C4-2B (cell line): ENCODE data around the gene ARHGAP15.

Experiments
- CTCF ChIP-seq: fragments of 450-650 bp; conservative IDR thresholded peaks from 2 replicates; pipeline ENCODE4 v1.5.1; 2017; ENCODE audit warnings: mild to moderate bottlenecking
- ZFX ChIP-seq: fragments of 450-650 bp; IDR thresholded peaks from 2 replicates; pipeline ENCODE4 v1.6.1; 2017

- TF ChIP-seq CTCF = no peak
- TF ChIP-seq ZFX = no peak
These were observed 45.6 kb upstream of the ARHGAP15 start for GRCh38 chr2:143083636-143084035.
